GM18502 (cell line): ENCODE results near the gene NOSIP.

Experiments used
- ATAC-seq: cut with Tn5 transposase; IDR thresholded peaks from one replicate; pipeline ENCODE4 v1.9.1; 2021; ENCODE audit warnings: mild to moderate bottlenecking; ENCODE audit not compliant: unreplicated experiment, poor library complexity

The NOSIP gene

GRCh38 chr19:49514151-49514550, 66.2 kb downstream of the NOSIP start:
- no peak for ATAC-seq

- no peak for ATAC-seq
Observed at GRCh38 chr19:49513746-49514118, 66.6 kb downstream of the NOSIP start.

- no peak for ATAC-seq
Observed at GRCh38 chr19:49512970-49513745, 67.2 kb downstream of the NOSIP start.

- ATAC-seq = no peak
Observed at GRCh38 chr19:49507803-49508494, 72.4 kb downstream of the NOSIP start.

- no peak for ATAC-seq
Observed at GRCh38 chr19:49506575-49507105, 73.7 kb downstream of the NOSIP start.
